Neutrophil (primary cell): Measurements from ENCODE around the gene PDE2A.
"Not testable (repeated sequence)": the region's sequence is repeated elsewhere in the genome, so short reads cannot be mapped to it uniquely, and the experiment has no call there.

ENCODE experiments used
- H3K27ac ChIP-seq: fragments of 200-600 bp; sonication (generic); 2 replicates; pipeline ENCODE4 v1.5.1; 2016; ENCODE audit warnings: mild to moderate bottlenecking, moderate library complexity
- H3K27me3 ChIP-seq: fragments of 200-600 bp; sonication (generic); 2 replicates; pipeline ENCODE4 v1.6.0; 2016; ENCODE audit warnings: mild to moderate bottlenecking
- H3K36me3 ChIP-seq: fragments of 200-600 bp; sonication (generic); 2 replicates; pipeline ENCODE4 v1.5.1; 2017
- H3K4me1 ChIP-seq, 2 experiments: fragments of 200-600 bp in 1 of 2; sonication (generic) in 1 of 2; 1 replicate in 1 of 2; 2 replicates in 1 of 2; pipeline versions ENCODE4 v1.5.1 to v1.6.1; 2013 to 2016; ENCODE audit warnings: low read depth in 1 of 2, low read length in 1 of 2, mild to moderate bottlenecking in 1 of 2, moderate library complexity in 1 of 2; ENCODE audit not compliant: control insufficient read depth in 1 of 2, insufficient read depth in 1 of 2
- H3K4me3 ChIP-seq, 2 experiments: fragments of 200-600 bp in 1 of 2; sonication (generic) in 1 of 2; 1 replicate in 1 of 2; 2 replicates in 1 of 2; pipeline ENCODE4 v1.5.1; 2013 to 2016; ENCODE audit warnings: low read depth in 1 of 2, low read length in 1 of 2, mild to moderate bottlenecking in 1 of 2, moderate library complexity in 1 of 2
- H3K9me3 ChIP-seq: fragments of 200-600 bp; sonication (generic); 2 replicates; pipeline ENCODE4 v1.5.1; 2016
- TF ChIP-seq, protein P1 (sequence below): fragments of 200-600 bp; sonication (generic); IDR thresholded peaks from 2 replicates; pipeline ENCODE4 v1.5.1; 2016; ENCODE audit warnings: antibody characterized with exemption

The PDE2A gene

DNA sequence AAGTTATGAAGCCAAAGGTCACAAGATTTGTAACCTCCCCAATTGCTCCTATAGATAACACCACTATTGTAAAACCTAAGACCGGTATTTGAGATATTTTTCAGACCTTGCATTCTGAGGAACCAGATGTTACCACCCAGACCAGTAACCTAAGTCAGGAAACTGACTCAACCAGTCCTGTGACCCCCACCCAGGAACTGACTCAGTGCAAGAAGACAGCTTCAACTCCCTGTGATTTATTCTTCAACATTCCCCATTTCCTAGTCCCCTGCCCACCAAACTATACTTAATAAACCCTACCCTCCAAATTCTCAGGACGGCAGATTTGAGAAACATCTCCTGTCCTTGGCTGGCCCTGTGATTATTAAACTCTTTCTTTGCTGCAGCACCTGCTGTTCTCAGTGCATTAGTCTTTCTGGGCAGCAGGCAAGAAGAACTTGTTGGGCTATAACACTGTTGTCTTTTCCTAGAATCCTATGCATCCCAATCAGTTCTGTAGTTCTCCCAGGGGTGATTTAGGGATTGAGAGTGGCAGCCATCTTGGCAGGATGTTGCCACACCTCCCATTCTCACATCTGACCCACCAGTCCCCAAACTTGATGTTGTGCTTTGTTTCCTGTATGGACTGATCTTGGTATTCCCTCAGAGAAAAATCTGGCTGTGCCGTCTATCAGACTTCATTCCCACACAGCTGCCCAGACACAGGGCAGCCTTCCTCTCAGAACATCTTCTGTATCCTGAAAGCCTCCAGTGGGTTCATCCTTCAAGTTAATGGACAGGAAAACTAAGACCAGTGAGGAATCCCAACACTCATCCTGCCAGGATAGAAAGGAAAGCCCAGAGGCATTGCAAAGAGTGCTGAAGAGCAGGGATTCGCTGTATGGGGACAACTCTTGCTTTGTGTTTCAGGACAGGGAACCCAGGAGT lies 104.0 kb downstream of the PDE2A start:
- Histone ChIP-seq H3K4me3 (no peak overlapping the region), H3K36me3 (no peaks in the 10 kb centered on the region), H3K4me1 (no peaks in the 10 kb centered on the region), H3K27me3 (peaks cover 42% of the 10 kb centered on the region), H3K9me3 (no peaks in the 10 kb centered on the region), H3K27ac (no peak overlapping the region)
- TF ChIP-seq, protein P1, sequence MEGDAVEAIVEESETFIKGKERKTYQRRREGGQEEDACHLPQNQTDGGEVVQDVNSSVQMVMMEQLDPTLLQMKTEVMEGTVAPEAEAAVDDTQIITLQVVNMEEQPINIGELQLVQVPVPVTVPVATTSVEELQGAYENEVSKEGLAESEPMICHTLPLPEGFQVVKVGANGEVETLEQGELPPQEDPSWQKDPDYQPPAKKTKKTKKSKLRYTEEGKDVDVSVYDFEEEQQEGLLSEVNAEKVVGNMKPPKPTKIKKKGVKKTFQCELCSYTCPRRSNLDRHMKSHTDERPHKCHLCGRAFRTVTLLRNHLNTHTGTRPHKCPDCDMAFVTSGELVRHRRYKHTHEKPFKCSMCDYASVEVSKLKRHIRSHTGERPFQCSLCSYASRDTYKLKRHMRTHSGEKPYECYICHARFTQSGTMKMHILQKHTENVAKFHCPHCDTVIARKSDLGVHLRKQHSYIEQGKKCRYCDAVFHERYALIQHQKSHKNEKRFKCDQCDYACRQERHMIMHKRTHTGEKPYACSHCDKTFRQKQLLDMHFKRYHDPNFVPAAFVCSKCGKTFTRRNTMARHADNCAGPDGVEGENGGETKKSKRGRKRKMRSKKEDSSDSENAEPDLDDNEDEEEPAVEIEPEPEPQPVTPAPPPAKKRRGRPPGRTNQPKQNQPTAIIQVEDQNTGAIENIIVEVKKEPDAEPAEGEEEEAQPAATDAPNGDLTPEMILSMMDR, result no peak

DNA sequence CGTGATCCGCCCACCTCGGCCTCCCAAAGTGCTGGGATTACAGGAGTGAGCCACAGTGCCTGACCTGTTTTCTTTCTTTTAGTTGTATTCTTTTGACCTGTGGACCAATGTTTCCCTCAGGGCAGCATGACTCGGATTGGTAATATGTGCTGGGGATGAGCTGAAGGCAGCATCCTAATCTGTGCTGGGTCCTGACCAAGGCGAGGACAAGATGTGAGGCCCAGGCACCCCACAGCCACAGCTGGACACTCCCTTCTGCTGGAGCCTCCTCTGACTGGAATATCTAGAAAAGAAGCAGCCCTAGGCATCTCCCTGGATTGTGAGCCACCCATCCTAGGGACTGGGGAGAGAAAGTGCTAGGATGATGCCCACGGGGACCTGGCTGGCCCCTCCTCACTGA lies 105.4 kb downstream of the PDE2A start:
- H3K36me3 ChIP-seq, result no peaks in the 10 kb centered on the region
- H3K4me1 ChIP-seq, result no peaks in the 10 kb centered on the region
- TF ChIP-seq, protein P1, result no peak
- H3K9me3 ChIP-seq, result no peaks in the 10 kb centered on the region
- no peak overlapping the region for H3K27ac ChIP-seq
- peaks cover 33% of the 10 kb centered on the region for H3K27me3 ChIP-seq
- H3K4me3 ChIP-seq, result no peak overlapping the region

DNA sequence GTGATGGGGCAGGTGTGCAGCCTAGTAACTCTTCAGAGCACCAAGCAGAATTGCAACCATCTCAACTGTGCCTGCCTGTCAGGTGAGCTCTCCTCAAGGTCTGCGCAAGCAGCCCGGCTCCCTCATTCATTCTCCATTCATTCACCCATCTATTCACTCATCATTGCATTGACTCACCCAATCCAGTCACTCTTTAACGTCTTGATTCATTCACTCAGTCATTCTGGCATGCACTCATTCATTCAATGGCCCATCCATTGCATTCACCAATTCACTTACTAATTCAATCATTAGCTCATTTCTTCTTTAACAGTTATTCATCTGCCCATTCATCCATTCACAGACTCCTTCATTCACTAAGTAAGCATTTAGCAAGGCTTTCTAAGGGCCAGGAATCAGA lies 111.8 kb downstream of the PDE2A start:
- no peak overlapping the region for H3K4me3 ChIP-seq
- TF ChIP-seq, protein P1, result no peak

DNA sequence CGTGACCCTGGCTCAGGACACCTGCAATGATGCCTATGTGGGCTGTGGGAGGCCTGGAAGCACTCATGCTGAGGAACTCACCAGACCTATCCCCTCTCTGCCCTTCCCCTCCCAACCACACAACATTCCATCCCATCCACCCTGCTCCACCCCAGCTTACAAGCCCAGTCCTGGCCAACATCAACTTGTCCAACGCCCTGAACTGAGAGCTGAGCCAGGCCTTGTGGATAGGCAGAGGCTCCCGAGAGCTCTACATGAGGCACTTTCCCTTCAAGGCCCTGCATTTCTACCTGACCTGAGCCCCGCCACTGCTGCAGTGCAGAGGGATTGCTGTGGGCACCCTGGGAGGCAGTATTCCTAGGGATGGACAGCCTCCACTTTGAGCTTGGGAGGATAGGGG lies 112.4 kb downstream of the PDE2A start:
- Histone ChIP-seq H3K27me3 (peaks cover 16% of the 10 kb centered on the region), H3K9me3 (no peaks in the 10 kb centered on the region), H3K4me1 (no peaks in the 10 kb centered on the region), H3K36me3 (no peaks in the 10 kb centered on the region), H3K4me3 (no peak overlapping the region), H3K27ac (no peak overlapping the region)
- TF ChIP-seq, protein P1, result no peak

More for the DNA sequence above, 111.8 kb downstream of the PDE2A start:
- no peak overlapping the region for H3K27ac ChIP-seq
- H3K27me3 ChIP-seq, result peaks cover 15% of the 10 kb centered on the region
- H3K4me1 ChIP-seq, result no peaks in the 10 kb centered on the region
- no peaks in the 10 kb centered on the region for H3K9me3 ChIP-seq
- no peaks in the 10 kb centered on the region for H3K36me3 ChIP-seq

DNA sequence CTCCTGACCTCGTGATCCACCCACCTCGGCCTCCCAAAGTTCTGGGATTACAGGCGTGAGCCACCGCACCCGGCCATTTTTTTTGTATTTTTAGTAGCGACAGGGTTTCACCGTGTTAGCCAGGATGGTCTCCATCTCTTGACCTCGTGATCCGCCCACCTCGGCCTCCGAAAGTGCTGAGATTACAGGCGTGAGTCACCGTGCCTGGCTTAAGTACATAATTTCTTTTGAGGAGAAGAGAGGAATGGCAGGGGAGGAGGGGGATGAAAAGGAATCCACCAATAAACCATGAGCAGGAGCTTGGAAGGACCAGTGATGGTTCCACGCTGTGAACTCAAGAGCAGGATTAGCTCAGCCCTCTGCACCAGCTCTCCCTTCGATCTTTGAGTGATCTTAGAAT lies 113.4 kb downstream of the PDE2A start:
- not testable (repeated sequence) for H3K4me1 ChIP-seq, H3K27ac ChIP-seq, H3K36me3 ChIP-seq, H3K4me3 ChIP-seq, H3K9me3 ChIP-seq
- H3K27me3 ChIP-seq, result peaks cover 24% of the 10 kb centered on the region

DNA sequence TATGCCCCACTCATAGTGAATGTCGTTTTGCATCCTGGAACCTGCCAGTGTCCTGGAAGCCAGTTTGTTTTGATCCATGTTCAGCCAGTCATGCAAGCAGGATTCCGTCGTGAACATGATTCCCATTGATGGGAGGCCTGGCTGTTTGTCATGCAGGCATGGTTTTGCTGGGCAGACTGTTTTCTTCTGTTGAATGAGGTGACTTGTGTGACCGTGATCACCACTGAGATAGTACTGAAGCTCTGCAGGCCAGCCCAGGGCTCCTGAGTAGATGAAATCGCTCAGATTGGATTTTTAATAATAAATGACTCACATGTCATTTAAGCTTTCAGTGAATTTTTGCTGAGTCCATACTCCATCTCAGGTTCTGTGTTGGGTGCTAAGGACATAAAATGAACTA lies 117.8 kb downstream of the PDE2A start:
- Histone ChIP-seq H3K36me3 (no peaks in the 10 kb centered on the region), H3K9me3 (no peaks in the 10 kb centered on the region), H3K4me1 (peaks cover 3 to 5% of the 10 kb centered on the region in 2 experiments), H3K27ac (no peak overlapping the region), H3K27me3 (peaks cover 30% of the 10 kb centered on the region), H3K4me3 (no peak overlapping the region)
- TF ChIP-seq, protein P1, result no peak

DNA sequence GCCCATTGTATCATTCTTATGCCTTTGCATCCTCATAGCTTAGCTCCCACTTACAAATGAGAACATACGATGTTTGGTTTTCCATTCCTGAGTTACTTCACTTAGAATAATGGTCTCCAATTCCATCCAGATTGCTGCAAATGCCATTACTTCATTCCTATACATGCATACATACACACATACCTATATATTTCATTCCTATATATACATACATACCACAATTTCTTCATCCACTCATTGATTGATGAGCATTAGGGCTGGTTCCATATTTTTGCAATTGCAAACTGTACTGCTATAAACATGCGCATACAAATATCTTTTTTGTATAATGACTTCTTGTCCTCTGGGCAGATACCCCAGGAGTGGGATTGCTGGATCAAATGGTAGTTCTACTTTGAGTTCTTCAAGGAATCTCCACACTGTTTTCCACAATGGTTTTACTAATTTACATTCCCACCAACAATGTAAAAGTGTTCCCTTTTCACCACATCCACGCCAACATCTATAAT lies 119.2 kb downstream of the PDE2A start:
- peaks cover 30% of the 10 kb centered on the region for H3K27me3 ChIP-seq
- H3K27ac ChIP-seq, H3K4me1 ChIP-seq, H3K36me3 ChIP-seq, H3K4me3 ChIP-seq, H3K9me3 ChIP-seq: not testable (repeated sequence)
